Measurements from ENCODE around the gene CDT1.

The CDT1 gene

GRCh38 chr16:88837806-88838205, 34.2 kb downstream of the CDT1 start:
- H3K4me3 Mint-ChIP-seq: no peak overlapping the region
- H3K36me3 Mint-ChIP-seq (ENCODE audit: low read depth): no peaks in the 10 kb centered on the region
- H3K27me3 Mint-ChIP-seq (ENCODE audit: low read depth, poor library complexity): peaks cover 9% of the 10 kb centered on the region
- no peak overlapping the region for H3K27ac Mint-ChIP-seq
- peaks cover 6% of the 10 kb centered on the region for H3K4me1 Mint-ChIP-seq
- TF ChIP-seq CTCF (IDR thresholded peaks at IDR 0.05): no peak
- H3K9me3 Mint-ChIP-seq: no peaks in the 10 kb centered on the region
- no peak for DNase-seq

- H3K27ac Mint-ChIP-seq: no peak overlapping the region
- no peaks in the 10 kb centered on the region for H3K9me3 Mint-ChIP-seq
- no peak for DNase-seq
- no peak for TF ChIP-seq CTCF (IDR thresholded peaks at IDR 0.05)
- H3K36me3 Mint-ChIP-seq (ENCODE audit: low read depth): no peaks in the 10 kb centered on the region
- peaks cover 3% of the 10 kb centered on the region for H3K4me1 Mint-ChIP-seq
- H3K27me3 Mint-ChIP-seq (ENCODE audit: low read depth, poor library complexity): peaks cover 7% of the 10 kb centered on the region
- H3K4me3 Mint-ChIP-seq: no peak overlapping the region
Measured at GRCh38 chr16:88838566-88838965, 35.0 kb downstream of the CDT1 start.

- Mint-ChIP-seq H3K4me1 (peaks cover 4% of the 10 kb centered on the region), H3K36me3 (ENCODE audit: low read depth) (no peaks in the 10 kb centered on the region), H3K27ac (no peak overlapping the region), H3K27me3 (ENCODE audit: low read depth, poor library complexity) (peaks cover 5% of the 10 kb centered on the region), H3K9me3 (no peaks in the 10 kb centered on the region), H3K4me3 (no peak overlapping the region)
- DNase-seq: no peak
- TF ChIP-seq CTCF (IDR thresholded peaks at IDR 0.05): no peak
Measured at GRCh38 chr16:88839026-88839529, 35.5 kb downstream of the CDT1 start.

- peak overlapping the region; percentile 83 for H3K27ac Mint-ChIP-seq
- H3K27me3 Mint-ChIP-seq (ENCODE audit: low read depth, poor library complexity): peaks cover 5% of the 10 kb centered on the region
- H3K4me1 Mint-ChIP-seq: peaks cover 8% of the 10 kb centered on the region
- no peak overlapping the region for H3K4me3 Mint-ChIP-seq
- no peak for DNase-seq
- H3K36me3 Mint-ChIP-seq (ENCODE audit: low read depth): no peaks in the 10 kb centered on the region
- no peaks in the 10 kb centered on the region for H3K9me3 Mint-ChIP-seq
- TF ChIP-seq CTCF (IDR thresholded peaks at IDR 0.05): no peak
Measured at GRCh38 chr16:88839745-88840599, 36.4 kb downstream of the CDT1 start.

- TF ChIP-seq CTCF (IDR thresholded peaks at IDR 0.05): no peak
- Mint-ChIP-seq H3K27ac (no peak overlapping the region), H3K4me1 (peaks cover 8% of the 10 kb centered on the region), H3K27me3 (ENCODE audit: low read depth, poor library complexity) (peaks cover 5% of the 10 kb centered on the region), H3K9me3 (no peaks in the 10 kb centered on the region), H3K4me3 (no peak overlapping the region), H3K36me3 (ENCODE audit: low read depth) (no peaks in the 10 kb centered on the region)
- DNase-seq: no peak
Measured at GRCh38 chr16:88840600-88841215, 37.1 kb downstream of the CDT1 start.
